ENCODE results near the gene C6orf132. TPM values are rescaled to one million over a fixed set of nuclear protein-coding genes. Genes with fewer than 3 reads are reported as not detected.

Gene C6orf132
- total RNA-seq, 2 donors from 2014 or later: 22.1 to 26.0 TPM

DNA sequence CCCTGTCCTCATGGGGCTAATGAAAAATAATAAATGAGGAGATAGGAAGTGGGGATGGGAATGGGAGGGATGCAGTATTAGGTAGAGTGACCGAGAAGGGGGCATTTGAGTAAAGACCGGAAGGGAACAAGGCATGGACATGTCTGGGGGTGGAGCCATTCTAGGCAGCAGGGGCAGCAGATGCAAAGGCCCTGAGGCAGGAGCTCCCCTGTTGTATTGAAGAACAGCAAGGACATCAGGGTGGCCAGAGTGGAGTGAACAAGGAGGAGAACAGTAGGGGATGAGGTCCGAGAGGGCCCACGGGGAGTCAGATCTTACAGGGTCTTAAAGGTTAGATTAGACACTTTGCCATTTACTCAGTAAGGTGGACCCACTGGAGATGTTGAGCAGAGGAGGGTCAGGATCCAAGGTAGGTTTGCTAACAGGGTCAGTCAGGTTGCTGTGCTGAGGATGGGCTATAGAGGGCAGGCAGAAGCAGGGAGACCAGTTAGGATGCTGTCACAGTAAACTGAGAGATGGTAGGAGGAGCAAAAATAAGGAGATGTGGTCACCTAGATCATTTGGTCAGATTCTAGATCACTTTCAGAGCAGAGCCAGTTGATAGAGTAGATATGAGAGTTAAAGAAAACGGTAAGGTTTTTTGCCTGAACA, 73.4 kb downstream of the C6orf132 start:
- Histone ChIP-seq H3K4me1 (no peaks in the 10 kb centered on the region), H3K27ac (no peak overlapping the region), H3K36me3 (replicated peaks in 1 of 2; ENCODE audit: insufficient read depth in 1 of 2, low read depth in 2 of 2) (peaks cover 6 to 35% of the 10 kb centered on the region in 2 donors), H3K27me3 (no peaks in the 10 kb centered on the region), H3K9me3 (no peaks in the 10 kb centered on the region), H3K4me3 (no peak overlapping the region)
- DNase-seq (no peak), ATAC-seq (no peak)
- intact Hi-C loops (cut with DNase I): no loop called here
- TF ChIP-seq POLR2A (IDR thresholded peaks at IDR 0.05): no peak
- TF ChIP-seq, protein P1, sequence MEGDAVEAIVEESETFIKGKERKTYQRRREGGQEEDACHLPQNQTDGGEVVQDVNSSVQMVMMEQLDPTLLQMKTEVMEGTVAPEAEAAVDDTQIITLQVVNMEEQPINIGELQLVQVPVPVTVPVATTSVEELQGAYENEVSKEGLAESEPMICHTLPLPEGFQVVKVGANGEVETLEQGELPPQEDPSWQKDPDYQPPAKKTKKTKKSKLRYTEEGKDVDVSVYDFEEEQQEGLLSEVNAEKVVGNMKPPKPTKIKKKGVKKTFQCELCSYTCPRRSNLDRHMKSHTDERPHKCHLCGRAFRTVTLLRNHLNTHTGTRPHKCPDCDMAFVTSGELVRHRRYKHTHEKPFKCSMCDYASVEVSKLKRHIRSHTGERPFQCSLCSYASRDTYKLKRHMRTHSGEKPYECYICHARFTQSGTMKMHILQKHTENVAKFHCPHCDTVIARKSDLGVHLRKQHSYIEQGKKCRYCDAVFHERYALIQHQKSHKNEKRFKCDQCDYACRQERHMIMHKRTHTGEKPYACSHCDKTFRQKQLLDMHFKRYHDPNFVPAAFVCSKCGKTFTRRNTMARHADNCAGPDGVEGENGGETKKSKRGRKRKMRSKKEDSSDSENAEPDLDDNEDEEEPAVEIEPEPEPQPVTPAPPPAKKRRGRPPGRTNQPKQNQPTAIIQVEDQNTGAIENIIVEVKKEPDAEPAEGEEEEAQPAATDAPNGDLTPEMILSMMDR (IDR thresholded peaks at IDR 0.05): no peak
- 87 to 89% methylated on average over 5 of the region's 5 CpGs for WGBS, 2 donors

DNA sequence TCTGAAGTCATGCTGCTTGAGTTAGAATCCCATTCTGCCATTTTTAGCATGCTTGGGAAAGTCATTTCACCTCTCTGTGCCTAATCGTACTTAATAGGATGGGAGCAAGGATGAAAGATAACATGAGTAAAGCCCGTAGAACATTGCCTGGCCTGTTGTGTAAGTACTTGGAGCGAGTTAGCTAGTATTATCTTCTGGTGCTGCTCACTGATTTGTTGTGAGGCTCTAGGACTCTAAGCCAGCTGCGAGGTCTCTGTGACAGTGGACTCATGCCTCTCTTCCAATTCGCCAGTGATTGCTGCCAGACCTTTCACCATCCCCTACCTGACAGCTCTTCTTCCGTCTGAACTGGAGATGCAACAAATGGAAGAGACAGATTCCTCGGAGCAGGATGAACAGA, 74.2 kb downstream of the C6orf132 start:
- DNase-seq (no peak), ATAC-seq (no peak)
- no peak for TF ChIP-seq POLR2A (IDR thresholded peaks at IDR 0.05)
- TF ChIP-seq, protein P1 (IDR thresholded peaks at IDR 0.05): no peak
- Histone ChIP-seq H3K4me3 (no peak overlapping the region), H3K4me1 (no peaks in the 10 kb centered on the region), H3K9me3 (no peaks in the 10 kb centered on the region), H3K27me3 (no peaks in the 10 kb centered on the region), H3K27ac (no peak overlapping the region), H3K36me3 (replicated peaks in 1 of 2; ENCODE audit: insufficient read depth in 1 of 2, low read depth in 2 of 2) (peaks cover 6 to 35% of the 10 kb centered on the region in 2 donors)
- WGBS, 2 donors: 90% methylated on average over 7 of the region's 7 CpGs
- intact Hi-C loops (cut with DNase I): no loop called here

DNA sequence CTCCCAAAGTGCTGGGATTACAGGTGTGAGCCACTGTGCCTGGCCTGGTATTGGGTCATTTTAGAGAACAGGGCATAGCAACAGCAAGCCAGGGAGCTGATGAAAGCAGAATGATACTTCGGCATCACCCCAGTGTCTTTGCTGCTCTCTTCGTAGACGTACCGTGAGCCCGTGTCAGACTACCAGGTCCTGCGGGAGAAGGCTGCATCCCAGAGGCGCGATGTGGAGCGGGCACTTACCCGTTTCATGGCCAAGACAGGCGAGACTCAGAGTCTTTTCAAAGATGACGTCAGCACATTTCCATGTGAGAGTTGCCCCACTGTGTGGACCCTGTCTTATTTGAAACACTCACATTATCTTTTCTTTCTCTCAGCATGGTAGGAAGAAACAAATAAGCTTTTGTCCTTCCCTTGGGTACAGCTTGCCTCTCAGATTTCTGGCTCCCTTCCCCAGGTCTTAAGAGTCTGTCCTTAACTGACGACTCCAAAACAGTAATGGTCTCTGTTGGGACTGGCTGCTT, 76.2 kb downstream of the C6orf132 start:
- DNase-seq (no peak), ATAC-seq (no peak)
- Histone ChIP-seq H3K4me3 (no peak overlapping the region), H3K27me3 (no peaks in the 10 kb centered on the region), H3K27ac (no peak overlapping the region), H3K9me3 (no peaks in the 10 kb centered on the region), H3K4me1 (no peaks in the 10 kb centered on the region), H3K36me3 (replicated peaks in 1 of 2; ENCODE audit: insufficient read depth in 1 of 2, low read depth in 2 of 2) (peaks cover 6 to 35% of the 10 kb centered on the region in 2 donors)
- intact Hi-C loops (cut with DNase I): no loop called here
- WGBS, 2 donors: 90 to 92% methylated on average over 12 to 13 of the region's 13 CpGs
- TF ChIP-seq, protein P1 (IDR thresholded peaks at IDR 0.05): no peak

DNA sequence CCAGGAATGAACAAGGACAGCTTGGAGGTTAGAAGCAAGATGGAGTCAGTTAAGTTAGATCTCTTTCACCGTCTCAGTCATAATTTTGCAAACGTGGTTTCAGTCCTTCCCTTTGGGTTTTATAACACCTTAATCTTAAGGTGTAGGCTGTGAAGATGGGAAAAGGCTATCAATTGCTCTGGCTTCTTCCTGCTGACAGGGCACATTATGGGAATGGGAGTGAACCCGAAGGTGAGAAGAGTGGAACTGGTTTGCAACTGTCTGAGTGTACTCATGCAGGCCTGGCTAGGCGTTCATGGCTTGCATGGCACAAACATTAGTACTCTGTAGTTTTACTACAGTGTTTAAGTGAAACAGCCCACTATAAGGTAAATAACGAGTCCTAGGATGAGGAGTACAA, 82.7 kb downstream of the C6orf132 start:
- TF ChIP-seq POLR2A (IDR thresholded peaks at IDR 0.05): no peak
- TF ChIP-seq, protein P1 (IDR thresholded peaks at IDR 0.05): no peak
- Histone ChIP-seq H3K27me3 (no peaks in the 10 kb centered on the region), H3K4me1 (no peaks in the 10 kb centered on the region), H3K4me3 (no peak overlapping the region), H3K36me3 (replicated peaks in 1 of 2; ENCODE audit: insufficient read depth in 1 of 2, low read depth in 2 of 2) (peaks cover 8 to 36% of the 10 kb centered on the region in 2 donors), H3K9me3 (no peaks in the 10 kb centered on the region), H3K27ac (no peak overlapping the region)
- intact Hi-C loops (cut with DNase I): no loop called here
- WGBS, 2 donors: 91 to 94% methylated on average over 5 of the region's 5 CpGs
- ATAC-seq: no peak
- no peak for DNase-seq

DNA sequence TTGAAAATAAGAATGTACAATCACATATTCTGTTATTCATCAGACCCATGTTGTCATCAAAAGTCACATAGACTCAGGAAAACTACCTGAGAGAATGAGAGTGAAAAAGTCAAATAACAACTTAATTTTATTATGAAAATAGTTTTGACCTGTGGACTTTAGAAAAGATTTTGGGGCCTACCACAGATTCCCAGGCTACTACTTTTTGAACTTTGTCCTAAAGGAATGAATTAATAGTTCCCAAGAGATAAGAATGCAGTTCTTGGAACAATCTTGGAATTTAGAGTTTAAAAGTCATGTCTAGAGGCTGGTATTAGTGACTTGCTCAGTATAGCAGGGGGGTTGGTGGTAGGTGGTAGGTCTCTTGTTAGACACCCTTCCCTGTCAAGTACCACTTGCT, 88.8 kb downstream of the C6orf132 start:
- no peaks in the 10 kb centered on the region for H3K9me3 ChIP-seq
- ATAC-seq (no peak), DNase-seq (no peak)
- intact Hi-C loops (cut with DNase I): no loop called here
- H3K4me1 ChIP-seq: peaks cover 30% of the 10 kb centered on the region
- H3K27ac ChIP-seq: no peak overlapping the region
- H3K4me3 ChIP-seq: no peak overlapping the region
- H3K36me3 ChIP-seq (replicated peaks in 1 of 2; ENCODE audit: insufficient read depth in 1 of 2, low read depth in 2 of 2): peaks cover 8 to 25% of the 10 kb centered on the region in 2 donors
- no peaks in the 10 kb centered on the region for H3K27me3 ChIP-seq
- TF ChIP-seq, protein P1 (IDR thresholded peaks at IDR 0.05): no peak
- no peak for TF ChIP-seq POLR2A (IDR thresholded peaks at IDR 0.05)

Measured in body of pancreas (tissue), 4 donors.